CD4-positive, alpha-beta T cell treated with Interleukin-15 for 1 hour (primary cell): Measurements from ENCODE around the gene LSM7.
"Not testable (repeated sequence)": the region's sequence is repeated elsewhere in the genome, so short reads cannot be mapped to it uniquely, and the experiment has no call there.

Experiments
- DNase-seq: peaks from one replicate; pipeline ENCODE4 v3.0.0-alpha.2; 2020

LSM7 gene

DNA sequence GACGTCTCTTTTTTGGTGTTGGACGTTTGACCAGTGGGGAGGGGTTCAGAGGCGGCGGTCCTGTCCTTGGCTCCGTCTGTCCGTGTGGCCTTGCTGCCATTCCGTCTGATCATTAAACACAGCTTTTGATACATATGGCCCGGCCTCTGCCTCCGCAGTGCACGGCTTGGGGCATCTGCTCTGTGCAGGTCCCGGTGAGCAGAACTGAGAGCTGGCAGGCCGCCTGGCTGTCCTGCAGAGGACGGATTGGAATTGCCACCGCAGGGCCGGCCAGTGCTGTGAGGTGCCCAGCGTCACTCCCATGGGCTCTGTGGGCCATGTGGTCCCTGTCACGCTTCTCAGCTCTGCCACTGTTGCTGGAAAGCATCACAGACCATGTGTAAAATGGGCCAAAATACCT lies 26.3 kb upstream of the LSM7 start:
- no peak for DNase-seq

DNA sequence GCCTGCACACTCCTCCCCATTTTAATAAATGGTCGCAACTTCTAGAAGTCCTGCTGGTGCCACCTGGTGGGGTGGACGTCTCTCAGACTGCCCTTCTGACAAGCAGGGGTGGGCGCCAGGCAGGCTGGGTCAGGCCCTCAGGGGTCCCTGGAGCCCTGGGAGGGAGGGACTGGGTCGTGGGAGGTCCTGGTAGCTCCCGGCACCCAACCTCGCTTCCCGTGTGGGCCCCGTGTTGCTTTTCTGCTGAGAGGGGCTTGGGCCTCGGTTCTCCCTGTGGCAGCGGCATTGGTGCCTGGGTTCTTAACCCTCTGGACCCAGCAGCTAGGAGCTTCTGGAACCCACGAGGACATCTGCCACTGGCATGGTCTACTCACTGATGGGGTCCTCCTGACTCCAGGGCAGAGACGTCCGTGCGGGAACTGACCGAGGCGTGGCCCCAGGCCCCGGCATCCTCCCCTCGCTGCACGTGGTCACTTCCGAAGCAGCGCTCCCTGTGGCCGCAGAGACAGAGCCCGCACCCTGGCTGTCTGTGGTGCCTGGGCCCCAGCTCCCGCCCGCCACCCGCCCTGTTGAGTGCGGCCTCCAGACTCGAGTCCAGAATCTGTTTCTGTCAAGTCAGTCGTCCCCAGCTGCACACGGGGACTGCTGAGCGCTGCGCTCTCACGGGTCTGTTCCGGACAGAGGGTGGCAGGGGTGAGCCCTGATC lies 25.7 kb upstream of the LSM7 start:
- DNase-seq, result no peak

DNA sequence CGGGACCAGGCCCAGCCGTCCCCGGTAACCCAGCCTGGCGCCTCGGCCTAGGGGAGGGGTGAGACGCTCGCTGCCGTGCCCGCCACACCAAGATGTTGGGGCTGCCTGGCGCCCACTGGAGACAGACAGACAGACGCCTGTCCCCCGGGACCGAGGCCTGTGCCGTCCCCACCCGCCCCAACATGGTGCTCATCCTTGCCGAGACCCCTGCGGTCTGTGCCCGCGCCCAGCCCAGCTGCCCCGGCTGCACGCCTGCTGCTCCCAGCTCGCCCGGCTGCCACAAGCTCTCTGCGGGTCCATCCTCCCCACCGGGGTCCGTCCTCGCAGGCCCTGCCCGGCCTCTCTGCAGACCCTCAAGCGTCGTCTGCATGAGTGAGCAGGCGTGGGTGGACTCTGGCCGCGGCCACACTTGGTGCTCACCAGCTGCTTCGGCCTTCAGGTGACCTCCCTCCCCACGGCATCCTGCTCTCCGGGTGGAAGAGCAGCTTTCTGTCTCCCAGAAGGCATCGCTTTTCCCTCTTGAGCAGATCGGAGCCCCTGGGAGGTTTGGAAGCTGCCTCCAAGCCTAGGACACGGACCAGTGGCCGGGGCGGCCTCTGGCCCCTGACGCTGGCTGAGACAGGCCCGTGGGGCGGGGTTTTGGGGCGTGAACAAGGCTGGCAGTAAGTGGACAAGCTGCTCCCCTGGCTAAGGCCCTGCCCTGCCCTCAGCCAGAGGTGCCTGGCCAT lies 24.9 kb upstream of the LSM7 start:
- DNase-seq, result no peak

DNA sequence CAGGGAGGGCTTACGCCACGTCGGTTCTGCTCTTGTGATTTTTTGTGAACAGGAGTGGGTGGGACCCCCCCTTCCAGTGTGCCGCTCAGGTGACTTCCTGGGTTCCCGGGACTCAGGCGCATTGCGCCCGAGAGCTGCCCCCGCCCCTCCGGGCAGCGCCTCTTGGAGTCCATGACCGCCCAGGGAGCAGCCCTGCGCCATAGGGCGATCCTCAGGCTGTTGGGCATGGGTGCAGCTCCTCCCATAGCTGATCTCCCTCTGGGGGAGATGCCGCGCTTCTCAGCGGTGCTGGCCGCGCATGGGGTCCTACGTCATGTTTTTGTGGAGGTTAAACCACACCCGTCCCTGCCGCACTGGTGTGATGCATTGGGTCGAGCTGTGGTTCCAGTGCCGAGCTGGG lies 23.7 kb upstream of the LSM7 start:
- DNase-seq, result no peak

DNA sequence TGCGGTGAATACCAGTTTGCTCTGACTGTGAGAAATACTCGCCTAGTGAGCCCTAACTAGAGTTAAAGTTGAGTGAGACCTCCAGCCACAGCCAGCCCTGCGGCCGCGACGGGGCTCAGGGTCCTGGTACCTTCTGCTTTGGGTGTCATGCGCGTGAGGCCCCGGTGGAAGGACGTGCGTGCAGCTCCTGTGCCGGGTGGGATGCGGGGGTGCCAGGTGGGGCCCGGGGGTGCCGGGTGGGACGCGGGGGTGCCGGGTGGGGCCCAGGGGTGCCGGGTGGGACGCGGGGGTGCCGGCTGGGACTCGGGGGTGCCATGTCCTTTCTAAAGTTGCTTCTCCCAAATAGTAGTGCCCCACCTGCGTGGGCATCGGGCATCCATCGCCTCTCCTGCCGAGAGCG lies 23.2 kb upstream of the LSM7 start:
- no peak for DNase-seq

DNA sequence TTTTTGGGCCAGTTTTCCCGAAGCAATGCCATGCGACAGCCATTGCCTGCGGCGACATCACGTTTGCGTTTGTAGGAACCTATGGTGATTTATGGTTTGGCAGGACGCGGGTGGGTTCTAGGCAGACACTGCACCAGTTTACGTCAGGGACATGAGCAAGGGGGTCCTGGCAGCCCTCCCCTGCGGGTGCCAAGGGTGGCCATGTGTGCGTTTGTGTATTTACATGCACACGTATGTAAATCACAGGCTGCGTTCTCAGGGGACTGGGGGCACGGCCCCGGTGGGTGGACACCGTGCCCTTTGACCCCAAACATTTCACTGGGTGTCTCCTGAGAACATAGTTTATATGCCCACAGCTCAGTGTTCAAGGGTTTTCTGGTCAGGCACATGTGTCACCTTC lies 22.3 kb upstream of the LSM7 start:
- DNase-seq, result no peak

DNA sequence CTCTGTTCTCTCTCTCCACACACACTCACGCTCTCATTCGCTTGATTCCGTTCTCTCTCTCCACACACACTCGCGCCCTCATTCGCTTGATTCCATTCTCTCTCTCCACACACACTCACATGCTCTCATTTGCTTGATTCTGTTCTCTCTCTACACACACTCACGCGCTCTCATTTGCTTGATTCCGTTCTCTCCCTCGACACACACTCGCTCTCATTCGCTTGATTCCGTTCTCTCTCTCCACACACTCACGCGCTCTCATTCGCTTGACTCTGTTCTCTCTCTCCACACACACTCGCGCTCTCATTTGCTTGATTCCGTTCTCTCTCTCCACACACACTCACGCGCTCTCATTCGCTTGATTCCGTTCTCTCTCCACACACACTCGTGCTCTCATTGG lies 21.4 kb upstream of the LSM7 start:
- not testable (repeated sequence) for DNase-seq

DNA sequence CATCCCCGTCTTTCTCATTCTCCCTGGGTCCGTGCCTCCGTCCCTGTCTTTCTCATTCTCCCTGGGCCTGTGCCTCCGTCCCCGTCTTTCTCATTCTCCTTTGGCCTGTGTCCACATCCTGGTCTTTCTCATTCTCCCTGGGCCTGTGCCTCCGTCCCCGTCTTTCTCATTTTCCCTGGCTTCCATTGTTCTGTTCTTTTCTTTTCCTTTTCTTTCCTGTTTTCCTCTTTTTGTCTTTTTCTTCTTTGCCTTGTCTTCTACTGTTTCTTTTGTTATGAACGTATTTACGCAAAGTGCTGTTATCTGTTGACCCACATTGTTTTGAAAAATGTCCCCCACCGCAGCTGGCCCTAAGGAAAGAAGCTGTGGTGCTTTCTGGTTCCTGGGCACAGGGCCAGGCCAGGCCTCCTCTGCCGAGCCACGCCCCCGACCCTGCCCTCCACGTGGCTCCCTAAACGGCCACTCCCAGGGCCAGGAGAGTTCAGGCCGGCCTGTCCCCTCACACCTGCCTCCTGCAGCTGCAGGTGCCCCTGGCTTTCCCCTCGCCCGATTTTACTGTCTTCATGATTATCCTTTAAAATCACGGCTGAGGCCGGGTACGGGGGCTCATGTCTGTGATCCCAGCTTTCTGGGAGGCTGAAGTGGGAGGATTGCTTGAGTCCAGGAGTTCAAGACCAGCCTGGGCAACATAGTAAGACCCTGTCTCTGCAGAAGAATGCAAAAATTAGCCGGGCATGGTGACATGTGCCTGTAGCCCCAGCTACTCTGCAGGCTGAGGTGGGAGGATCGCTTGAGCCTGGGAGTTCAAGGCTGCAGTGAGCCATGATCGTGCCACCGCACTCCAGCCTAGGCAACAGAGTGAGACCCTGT lies 17.6 kb upstream of the LSM7 start:
- no peak for DNase-seq

DNA sequence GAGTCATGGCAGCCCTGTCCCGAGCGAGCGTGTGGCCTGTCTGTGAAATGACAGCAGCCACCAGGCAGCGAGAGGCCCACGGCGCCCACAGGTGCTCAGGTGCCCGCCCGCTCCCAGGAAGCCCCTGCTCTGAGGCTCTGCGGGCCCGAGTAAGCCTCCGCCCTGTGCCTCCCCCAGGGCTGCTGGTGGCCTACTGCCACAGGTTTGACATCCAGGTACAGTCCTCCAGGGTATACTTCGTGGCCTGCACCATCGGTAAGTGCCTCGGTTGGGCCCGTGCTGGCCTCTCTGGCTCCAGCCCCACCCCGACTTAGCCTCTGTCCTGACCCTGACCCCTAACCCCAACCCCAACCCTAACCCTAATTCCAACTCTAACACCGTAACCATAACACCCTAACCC lies 16.7 kb upstream of the LSM7 start:
- DNase-seq, result no peak

DNA sequence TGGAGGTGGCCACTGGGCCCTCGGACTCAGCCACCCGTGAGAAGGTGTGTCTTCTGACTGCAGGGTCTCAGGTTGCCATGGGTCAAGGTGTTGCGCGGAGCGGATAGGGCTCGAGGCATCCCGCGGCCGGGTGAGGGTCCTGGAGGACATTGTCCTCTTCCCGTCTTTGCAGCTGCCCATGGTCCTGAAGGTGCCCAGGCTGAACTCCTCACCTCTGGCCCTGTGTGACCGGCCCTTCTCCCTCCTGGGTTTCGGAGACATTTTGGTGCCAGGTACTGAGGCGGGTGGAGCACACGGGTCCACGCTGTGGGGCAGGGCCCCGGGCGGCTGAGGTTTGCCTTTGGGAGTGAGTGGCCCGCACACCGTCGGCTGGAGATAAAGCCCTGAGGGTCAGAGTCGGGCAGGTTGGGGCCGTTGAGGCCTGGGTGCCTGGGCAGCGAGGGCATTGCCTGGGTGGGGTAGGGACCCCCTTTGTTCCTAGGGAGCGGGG lies 16.0 kb upstream of the LSM7 start:
- DNase-seq, result no peak

DNA sequence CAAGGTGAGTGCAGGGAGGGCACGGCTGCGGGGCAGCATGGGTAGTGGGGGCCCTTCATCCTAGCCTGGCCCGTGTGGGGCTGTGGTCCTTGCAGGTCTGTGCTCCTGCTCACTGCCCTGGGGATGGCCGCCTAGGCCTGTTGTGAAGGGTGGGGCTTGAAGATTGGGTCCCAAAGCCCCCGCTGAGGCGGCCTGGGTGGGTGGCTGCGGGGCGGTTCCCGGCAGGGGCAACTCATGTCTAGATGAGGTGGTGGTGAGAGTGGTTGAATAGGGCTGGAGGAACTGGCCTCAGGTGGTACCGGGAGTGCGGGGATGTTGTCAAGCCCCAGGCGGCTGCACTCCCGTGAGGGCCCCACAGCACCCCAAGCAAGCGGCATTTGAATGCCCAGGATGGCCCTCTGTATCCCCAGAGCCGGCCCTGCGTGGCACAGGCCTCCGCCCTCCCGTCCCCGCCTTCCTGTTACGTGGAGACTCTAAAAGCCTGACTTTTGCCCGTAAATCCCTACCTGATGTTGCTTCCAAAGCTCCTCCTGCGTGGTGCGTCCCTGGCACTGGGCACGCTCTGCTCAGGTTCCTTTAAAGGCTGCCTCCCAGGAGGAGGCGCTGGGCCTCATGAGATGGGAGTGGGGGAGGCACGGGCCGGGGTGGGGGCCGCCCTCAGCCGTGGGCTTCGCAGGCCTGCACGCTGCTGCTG lies 15.1 kb upstream of the LSM7 start:
- DNase-seq, result no peak

DNA sequence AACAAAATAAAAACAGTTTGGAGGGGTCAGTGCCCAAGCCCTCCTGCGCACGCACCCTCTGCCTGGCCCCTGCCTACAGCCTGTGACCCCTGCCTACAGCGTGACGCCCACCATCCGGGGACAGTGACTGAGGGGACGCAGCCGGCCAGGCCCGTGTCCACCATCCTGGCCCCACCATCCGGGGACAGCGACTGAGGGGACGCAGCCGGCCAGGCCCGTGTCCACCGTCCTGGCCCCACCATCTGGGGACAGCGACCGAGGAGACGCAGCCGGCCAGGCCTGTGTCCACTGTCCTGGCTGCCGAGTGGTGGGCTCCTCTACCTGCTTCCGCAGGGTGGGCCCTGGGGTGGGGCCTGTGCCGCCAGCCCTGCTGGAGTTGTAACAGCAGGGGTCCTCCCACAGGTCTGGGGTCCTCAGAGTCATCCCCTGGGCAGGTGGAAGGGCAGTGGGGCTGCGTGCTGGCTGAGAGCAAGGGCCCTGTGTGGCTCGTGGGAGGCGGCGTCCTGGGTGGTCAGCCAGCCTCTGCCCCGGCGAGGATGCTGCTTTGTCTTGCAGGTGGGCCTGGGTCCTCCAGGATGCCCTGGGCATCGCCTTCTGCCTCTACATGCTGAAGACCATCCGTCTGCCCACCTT lies 14.4 kb upstream of the LSM7 start:
- no peak for DNase-seq

DNA sequence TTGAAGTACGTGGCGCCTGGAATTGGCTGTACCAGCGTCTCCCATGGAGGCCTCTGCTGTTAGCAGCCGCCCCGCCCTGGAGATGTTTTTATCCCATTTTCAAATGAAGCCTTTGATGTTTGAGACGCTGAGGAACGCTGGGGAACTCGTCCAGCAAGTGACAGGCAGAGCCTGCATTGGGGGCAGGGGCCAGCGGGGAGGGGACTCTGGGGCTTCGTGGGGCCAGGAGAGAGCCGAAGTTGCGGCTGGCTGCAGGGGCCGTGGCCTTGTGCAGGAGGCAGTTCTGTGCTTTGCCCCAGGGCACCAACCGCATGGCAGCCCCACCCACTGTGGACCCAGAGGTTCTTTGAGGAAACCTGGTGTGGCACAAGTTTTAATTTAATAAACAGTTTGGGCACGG lies 13.6 kb upstream of the LSM7 start:
- DNase-seq, result no peak

DNA sequence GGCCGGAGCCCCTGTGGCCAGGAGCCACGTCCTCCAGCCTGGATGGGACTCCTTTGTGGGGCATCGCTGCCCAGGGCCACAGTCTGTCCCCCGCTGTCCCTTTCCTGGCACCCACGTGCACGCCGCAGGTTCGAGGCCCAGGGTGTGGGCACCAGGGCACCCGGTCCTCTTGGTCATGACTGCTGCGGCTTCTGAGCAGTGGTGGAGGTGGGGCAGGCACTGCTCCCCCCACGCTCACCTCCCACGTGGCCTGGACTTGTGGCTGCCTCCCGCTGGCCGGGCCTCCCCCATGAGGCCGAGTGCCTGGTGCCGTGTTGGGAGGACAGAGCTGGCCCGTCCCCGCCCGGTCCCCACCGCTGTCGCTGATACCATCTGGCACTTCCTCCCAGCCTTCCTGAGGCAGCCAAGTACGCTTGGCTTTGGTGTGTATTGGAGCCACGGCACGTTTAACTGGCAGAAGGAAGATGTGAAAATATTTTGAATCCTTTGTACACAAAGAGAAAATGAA lies 12.9 kb upstream of the LSM7 start:
- DNase-seq, result no peak

DNA sequence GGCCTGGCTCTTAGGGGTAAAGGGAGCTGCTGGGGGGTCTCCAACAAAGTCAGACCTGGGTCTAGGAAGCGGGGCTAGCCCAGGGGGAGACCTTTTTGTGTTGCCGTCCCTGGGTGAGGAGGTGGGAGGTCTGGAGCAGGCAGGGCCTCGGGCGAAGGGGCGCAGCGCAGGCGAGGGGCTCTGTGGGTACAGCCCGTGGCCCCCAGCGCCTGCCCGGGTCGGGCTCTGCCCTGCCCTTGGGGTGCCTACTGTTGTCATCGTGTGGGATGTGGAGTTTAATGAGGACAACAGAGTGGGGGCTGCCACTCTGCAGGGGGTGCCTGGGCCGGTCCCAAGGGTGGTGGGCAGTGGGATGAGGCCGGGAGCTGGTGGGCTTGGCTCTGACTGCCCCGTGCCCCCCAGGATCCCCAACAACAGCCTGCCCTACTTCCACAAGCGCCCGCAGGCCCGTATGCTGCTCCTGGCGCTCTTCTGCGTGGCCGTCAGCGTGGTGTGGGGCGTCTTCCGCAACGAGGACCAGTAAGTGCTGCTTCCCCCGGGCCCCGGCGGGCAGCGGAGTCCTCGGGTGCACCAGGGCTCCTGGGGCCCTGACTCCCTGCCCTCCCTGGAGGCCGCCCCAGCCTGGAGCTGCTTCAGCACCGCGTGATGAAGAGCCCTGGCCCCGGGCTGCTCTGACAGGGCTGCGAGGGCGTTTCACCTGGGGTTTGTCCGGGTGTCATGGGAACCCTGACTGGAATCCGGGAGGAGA lies 12.3 kb upstream of the LSM7 start:
- DNase-seq, result no peak

DNA sequence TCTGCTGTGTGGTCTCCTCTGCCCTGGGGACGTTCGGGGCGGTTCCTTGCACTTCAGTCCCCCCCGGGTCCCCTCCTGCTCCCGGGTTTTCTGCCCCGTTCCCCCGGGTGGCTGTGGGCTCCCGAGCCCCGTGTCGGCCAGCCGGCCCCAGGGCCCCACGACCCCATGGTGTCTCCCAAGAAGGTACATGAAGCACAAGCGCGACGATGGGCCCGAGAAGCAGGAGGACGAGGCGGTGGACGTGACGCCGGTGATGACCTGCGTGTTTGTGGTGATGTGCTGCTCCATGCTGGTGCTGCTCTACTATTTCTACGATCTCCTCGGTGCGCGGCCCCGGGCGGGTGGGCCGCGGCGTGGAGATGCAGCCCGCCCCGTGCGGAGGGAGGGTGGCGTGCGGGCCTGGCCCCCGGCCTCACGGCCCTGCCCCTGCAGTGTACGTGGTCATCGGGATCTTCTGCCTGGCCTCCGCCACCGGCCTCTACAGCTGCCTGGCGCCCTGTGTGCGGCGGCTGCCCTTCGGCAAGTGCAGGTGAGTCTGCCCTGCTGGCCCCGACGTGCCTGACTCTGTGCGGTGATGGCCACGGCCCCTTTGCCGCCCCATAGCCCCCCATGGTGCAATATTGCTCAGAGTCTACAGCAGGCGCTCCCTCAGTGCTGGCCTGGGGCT lies 11.4 kb upstream of the LSM7 start:
- no peak for DNase-seq

DNA sequence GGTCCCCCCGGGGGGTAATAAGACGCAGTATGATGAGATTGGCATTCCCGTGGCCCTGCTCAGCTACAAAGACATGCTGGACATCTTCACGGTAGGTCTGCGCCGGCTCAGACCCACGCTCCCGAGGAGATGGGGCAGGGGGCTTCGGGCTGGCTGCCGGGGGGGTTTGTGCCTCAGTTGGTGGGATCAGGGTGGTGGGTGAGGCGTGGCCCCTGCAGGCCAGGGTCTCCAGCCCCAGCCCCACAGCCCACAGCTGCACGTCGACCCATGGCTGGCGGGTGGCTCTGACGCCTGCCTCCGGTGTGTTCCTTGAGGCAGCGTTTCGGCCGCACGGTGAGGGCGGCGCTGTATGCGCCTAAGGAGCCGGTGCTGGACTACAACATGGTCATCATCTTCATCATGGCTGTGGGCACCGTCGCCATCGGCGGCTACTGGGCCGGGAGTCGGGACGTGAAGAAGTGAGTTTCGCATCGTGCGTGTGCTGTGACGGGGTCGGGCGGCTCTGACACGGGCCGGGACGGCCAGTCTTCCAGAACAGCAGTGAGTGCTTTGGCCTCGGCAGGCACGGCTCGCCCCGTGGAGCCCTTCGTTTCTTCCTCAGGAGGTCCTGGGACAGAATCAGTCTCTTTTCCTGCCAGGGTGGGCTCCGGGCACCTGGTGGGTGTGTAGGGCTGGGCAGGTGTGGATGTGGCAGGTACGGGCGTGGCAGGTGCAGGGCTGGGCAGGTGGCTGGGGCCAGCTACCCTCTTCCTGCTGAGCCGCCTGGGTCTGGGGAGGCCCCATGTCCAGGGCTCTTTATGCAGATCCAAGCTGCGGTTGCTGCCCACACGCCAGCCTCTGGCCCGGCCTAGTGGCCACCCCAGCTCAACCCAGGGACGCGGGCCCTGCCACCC lies 10.6 kb upstream of the LSM7 start:
- no peak for DNase-seq

DNA sequence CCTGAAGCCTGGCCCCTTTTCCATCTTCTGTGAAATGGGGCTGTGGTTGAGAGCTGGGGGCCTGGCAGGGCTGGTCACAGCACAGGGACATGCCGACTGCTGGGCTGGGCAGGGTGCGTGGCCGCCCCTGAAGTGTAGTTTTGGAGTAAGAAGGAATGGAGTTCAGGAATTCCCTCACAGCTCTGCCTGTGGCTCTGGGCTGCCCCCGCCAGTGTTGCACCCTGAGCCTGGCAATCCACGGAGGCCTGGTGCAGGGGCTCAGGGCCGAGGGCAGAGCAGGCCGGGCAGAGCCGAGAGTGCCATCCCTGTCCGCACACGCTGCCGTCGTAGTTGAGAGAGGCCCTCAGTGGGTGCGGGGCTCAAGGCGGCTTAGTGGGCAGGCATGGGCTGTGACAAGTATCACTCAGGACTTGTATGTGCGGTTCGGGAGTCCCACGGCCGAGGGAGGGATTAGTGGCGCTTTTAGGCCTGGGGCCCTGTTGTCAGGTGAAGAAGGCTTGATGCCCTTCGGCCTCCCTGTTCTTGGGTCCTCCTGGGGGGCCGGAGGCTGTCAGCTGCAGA lies 9.7 kb upstream of the LSM7 start:
- DNase-seq, result no peak

DNA sequence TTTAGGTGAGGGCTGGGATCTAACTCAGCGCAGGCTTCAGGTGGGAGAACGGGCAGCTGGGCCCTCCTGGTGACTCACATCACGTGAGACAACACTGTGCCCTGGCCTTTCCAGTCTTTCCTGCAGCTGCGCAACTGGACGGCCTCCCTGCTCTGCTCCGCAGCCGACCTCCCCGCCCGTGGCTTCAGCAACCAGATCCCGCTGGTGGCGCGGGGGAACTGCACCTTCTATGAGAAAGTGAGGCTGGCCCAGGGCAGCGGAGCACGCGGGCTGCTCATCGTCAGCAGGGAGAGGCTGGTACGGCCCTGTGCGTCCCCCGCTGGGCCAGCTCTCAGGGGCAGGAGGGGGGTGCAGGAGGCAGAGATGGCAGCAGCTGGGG lies 8.9 kb upstream of the LSM7 start:
- no peak for DNase-seq
